ENCODE results near the gene PLEKHG4. TPM values are rescaled to one million over a fixed set of nuclear protein-coding genes. Genes with fewer than 3 reads are reported as not detected.

PLEKHG4 gene
- total RNA-seq, 2 experiments from 2014 or later, result 13.1 to 14.0 TPM

DNA sequence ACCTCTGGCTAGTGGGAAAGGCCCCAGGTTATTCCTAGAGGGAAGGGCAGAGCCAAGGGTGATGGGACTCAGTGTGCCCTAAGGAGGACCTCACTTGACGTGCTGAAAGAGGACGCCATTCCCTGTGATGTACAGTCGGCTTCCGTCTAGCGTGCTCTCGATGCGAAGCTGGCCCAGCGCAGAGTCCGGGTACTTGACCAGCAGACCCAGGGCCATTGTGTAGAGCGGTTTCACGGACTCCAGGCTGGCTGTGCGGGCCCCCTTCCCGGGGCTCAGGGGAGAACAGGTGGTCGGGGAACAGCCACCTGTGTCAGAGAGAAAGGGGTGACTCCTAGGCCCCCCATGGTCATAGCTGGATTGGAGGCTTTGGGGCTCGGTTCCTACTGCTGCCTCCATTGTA lies 19.9 kb downstream of the PLEKHG4 start:
- Histone ChIP-seq H3K4me3 (ENCODE audit: low read length) (no peak overlapping the region), H3K36me3 (ENCODE audit: insufficient read depth, low read length) (no peaks in the 10 kb centered on the region), H3K4me1 (ENCODE audit: insufficient read depth, low read length) (no peaks in the 10 kb centered on the region), H3K27ac (ENCODE audit: low read depth in 1 of 2, low read length in 2 of 2) (no peak overlapping the region), H3K9me3 (ENCODE audit: control insufficient read depth in 1 of 2, insufficient read depth in 1 of 2, low read length in 2 of 2) (no peaks in the 10 kb centered on the region), H3K27me3 (ENCODE audit: control insufficient read depth in 1 of 2, insufficient read depth in 2 of 2, low read length in 2 of 2) (peaks cover 0 to 5% of the 10 kb centered on the region in 2 experiments)
- Mint-ChIP-seq H3K4me1 (ENCODE audit: low read depth) (no peaks in the 10 kb centered on the region), H3K27ac (no peak overlapping the region), H3K9me3 (no peaks in the 10 kb centered on the region), H3K4me3 (no peak overlapping the region), H3K36me3 (ENCODE audit: low read depth) (no peaks in the 10 kb centered on the region), H3K27me3 (peaks cover 4% of the 10 kb centered on the region)
- TF ChIP-seq, protein P1, sequence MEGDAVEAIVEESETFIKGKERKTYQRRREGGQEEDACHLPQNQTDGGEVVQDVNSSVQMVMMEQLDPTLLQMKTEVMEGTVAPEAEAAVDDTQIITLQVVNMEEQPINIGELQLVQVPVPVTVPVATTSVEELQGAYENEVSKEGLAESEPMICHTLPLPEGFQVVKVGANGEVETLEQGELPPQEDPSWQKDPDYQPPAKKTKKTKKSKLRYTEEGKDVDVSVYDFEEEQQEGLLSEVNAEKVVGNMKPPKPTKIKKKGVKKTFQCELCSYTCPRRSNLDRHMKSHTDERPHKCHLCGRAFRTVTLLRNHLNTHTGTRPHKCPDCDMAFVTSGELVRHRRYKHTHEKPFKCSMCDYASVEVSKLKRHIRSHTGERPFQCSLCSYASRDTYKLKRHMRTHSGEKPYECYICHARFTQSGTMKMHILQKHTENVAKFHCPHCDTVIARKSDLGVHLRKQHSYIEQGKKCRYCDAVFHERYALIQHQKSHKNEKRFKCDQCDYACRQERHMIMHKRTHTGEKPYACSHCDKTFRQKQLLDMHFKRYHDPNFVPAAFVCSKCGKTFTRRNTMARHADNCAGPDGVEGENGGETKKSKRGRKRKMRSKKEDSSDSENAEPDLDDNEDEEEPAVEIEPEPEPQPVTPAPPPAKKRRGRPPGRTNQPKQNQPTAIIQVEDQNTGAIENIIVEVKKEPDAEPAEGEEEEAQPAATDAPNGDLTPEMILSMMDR (IDR thresholded peaks at IDR 0.05), result no peak
- POLR2A ChIA-PET, result no interaction called here
- intact Hi-C loops (cut with DNase I, micrococcal nuclease), result no loop called here
- ATAC-seq (ENCODE audit: poor library complexity) (no peak), DNase-seq (no peak)
- CTCF ChIA-PET, result no interaction called here

DNA sequence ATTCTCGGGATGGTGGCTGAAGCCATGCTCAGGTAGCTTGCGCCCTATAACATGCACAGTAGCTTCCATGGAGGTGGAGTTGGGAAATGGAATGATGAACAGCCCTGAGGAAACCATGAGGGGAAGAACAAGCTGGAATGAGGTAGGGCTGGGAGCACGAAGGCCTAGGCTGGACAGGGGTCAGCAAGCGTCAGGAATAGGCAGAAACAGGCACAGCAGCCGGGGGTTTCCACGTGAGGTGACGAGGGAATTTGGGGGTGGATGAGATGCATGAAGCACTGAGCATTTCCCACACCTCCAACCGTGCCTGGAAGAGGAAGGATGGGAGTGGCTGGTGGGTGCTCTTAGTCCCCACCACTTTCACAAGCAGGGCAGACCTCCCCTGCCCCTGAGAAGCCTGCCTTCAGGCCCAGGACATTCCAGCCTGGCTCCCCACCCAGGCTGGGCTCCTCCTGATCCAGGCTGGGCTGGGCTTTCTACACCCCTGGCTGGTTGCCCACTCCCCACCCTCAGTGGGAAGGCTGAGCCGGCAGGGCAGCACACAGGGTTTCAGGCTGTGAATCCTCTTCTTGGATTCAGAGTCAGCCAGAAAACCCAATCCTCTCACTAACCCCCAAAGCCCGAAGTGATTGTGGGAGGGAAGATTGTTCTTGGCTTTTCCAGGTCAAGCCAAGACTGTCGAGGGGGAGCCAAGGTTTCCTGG lies 21.9 kb downstream of the PLEKHG4 start:
- Histone ChIP-seq H3K27ac (ENCODE audit: low read depth in 1 of 2, low read length in 2 of 2) (no peak overlapping the region), H3K27me3 (ENCODE audit: control insufficient read depth in 1 of 2, insufficient read depth in 2 of 2, low read length in 2 of 2) (peaks cover 0 to 5% of the 10 kb centered on the region in 2 experiments), H3K4me1 (ENCODE audit: insufficient read depth, low read length) (no peaks in the 10 kb centered on the region), H3K36me3 (ENCODE audit: insufficient read depth, low read length) (no peaks in the 10 kb centered on the region), H3K4me3 (ENCODE audit: low read length) (no peak overlapping the region), H3K9me3 (ENCODE audit: control insufficient read depth in 1 of 2, insufficient read depth in 1 of 2, low read length in 2 of 2) (no peaks in the 10 kb centered on the region)
- DNase-seq (no peak), ATAC-seq (ENCODE audit: poor library complexity) (no peak)
- no peak overlapping the region for H3K4me3 Mint-ChIP-seq
- no peaks in the 10 kb centered on the region for H3K4me1 Mint-ChIP-seq (ENCODE audit: low read depth)
- intact Hi-C loops (cut with DNase I, micrococcal nuclease), result no loop called here
- H3K27me3 Mint-ChIP-seq, result peaks cover 4% of the 10 kb centered on the region
- CTCF ChIA-PET, result no interaction called here
- H3K27ac Mint-ChIP-seq, result no peak overlapping the region
- TF ChIP-seq, protein P1 (IDR thresholded peaks at IDR 0.05), result no peak
- POLR2A ChIA-PET, result no interaction called here
- no peaks in the 10 kb centered on the region for H3K9me3 Mint-ChIP-seq
- H3K36me3 Mint-ChIP-seq (ENCODE audit: low read depth), result no peaks in the 10 kb centered on the region

DNA sequence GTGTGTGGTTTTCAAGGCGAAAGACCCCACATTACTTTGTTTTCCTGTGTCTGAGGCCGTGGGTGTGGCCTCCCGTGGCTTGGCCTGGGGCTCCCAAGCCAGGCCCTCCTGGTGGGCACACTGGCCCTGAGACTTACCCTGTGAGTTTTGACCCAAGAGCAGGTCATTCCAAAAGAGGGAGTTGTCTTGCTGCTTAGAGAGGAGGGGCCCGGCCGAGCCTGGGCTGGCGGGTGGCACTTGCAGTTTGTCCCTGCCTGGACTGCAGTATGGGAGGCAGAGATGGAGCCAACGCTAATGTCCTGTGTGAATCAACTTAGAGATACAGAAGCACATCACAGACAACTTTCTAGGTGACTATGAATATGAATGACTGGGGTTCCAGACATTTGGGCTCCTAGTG lies 22.7 kb downstream of the PLEKHG4 start:
- TF ChIP-seq, protein P1 (IDR thresholded peaks at IDR 0.05), result no peak
- POLR2A ChIA-PET, result no interaction called here
- no peaks in the 10 kb centered on the region for H3K4me1 ChIP-seq (ENCODE audit: insufficient read depth, low read length)
- Mint-ChIP-seq H3K9me3 (no peaks in the 10 kb centered on the region), H3K4me1 (ENCODE audit: low read depth) (no peaks in the 10 kb centered on the region), H3K4me3 (no peak overlapping the region), H3K36me3 (ENCODE audit: low read depth) (no peaks in the 10 kb centered on the region), H3K27me3 (peaks cover 4% of the 10 kb centered on the region), H3K27ac (no peak overlapping the region)
- intact Hi-C loops (cut with DNase I, micrococcal nuclease), result no loop called here
- H3K4me3 ChIP-seq (ENCODE audit: low read length), result no peak overlapping the region
- H3K27me3 ChIP-seq (ENCODE audit: control insufficient read depth in 1 of 2, insufficient read depth in 2 of 2, low read length in 2 of 2), result peaks cover 0 to 5% of the 10 kb centered on the region in 2 experiments
- no peaks in the 10 kb centered on the region for H3K36me3 ChIP-seq (ENCODE audit: insufficient read depth, low read length)
- DNase-seq (no peak), ATAC-seq (ENCODE audit: poor library complexity) (no peak)
- CTCF ChIA-PET, result no interaction called here
- H3K9me3 ChIP-seq (ENCODE audit: control insufficient read depth in 1 of 2, insufficient read depth in 1 of 2, low read length in 2 of 2), result no peaks in the 10 kb centered on the region
- H3K27ac ChIP-seq (ENCODE audit: low read depth in 1 of 2, low read length in 2 of 2), result no peak overlapping the region
